B cell (primary cell): ENCODE measurements around the gene COMT. TPM values are rescaled to one million over a fixed set of nuclear protein-coding genes. Genes with fewer than 3 reads are reported as not detected.

ENCODE experiments used
- ATAC-seq: fragments of 200-7000 bp; cut with Tn5 transposase; one replicate; pipeline ENCODE4 v1.10.0; 2021; ENCODE audit warnings: low read depth, mild to moderate bottlenecking, moderate number of reproducible peaks, moderate library complexity
- CTCF ChIA-PET: fragments of 350-600 bp; sonication (Branson Sonifier 250); formaldehyde crosslinking; loops from one replicate; lab custom pipeline; 2021; ENCODE audit warnings: antibody characterized with exemption, inconsistent platforms; lab: Charles Lee
- POLR2A ChIA-PET: fragments of 350-600 bp; sonication (Branson Sonifier 250); formaldehyde crosslinking; loops from one replicate; lab custom pipeline; 2021; ENCODE audit warnings: antibody characterized with exemption; lab: Charles Lee
- DNase-seq: peaks from one replicate; pipeline ENCODE4 v3.0.0; 2013
- H2AFZ ChIP-seq: 2 replicates; pipeline ENCODE4 v1.6.1; 2012; ENCODE audit warnings: mild to moderate bottlenecking, low read depth, low read length; ENCODE audit not compliant: insufficient read depth, poor library complexity, severe bottlenecking
- H3K27ac ChIP-seq, 2 donors: 1 replicate in 1 of 2; 2 replicates in 1 of 2; pipeline ENCODE4 v1.5.1; 2012 to 2013; ENCODE audit warnings: low read length in 2 of 2, mild to moderate bottlenecking in 2 of 2, moderate library complexity in 1 of 2
- H3K27me3 ChIP-seq, 4 experiments: fragments of 200-600 bp in 1 of 4; sonication (generic) in 1 of 4; replicated peaks in 1 of 4; 1 replicate in 2 of 4; 2 replicates in 2 of 4; pipeline versions ENCODE4 v1.6.1 to v1.7.0; 2013 to 2016; ENCODE audit warnings: low read length in 3 of 4, mild to moderate bottlenecking in 2 of 4, mixed read lengths in 1 of 4, moderate library complexity in 1 of 4; ENCODE audit not compliant: insufficient read depth in 4 of 4, control insufficient read depth in 3 of 4; ENCODE audit errors: control extremely low read depth in 1 of 4
- H3K36me3 ChIP-seq, 2 experiments: replicated peaks in 1 of 2; 1 replicate in 1 of 2; 2 replicates in 1 of 2; pipeline versions ENCODE4 v1.6.1 to v1.7.1; 2013; ENCODE audit warnings: low read length in 1 of 2; ENCODE audit not compliant: insufficient read depth in 2 of 2, control insufficient read depth in 1 of 2; ENCODE audit errors: control extremely low read depth in 1 of 2, extremely low read depth in 1 of 2
- H3K4me1 ChIP-seq, 2 donors: fragments of 200-600 bp in 1 of 2; sonication (generic) in 1 of 2; 1 replicate in 1 of 2; 2 replicates in 1 of 2; pipeline versions ENCODE4 v1.5.1 to v1.6.1; 2013 to 2017; ENCODE audit warnings: low read length in 2 of 2; ENCODE audit not compliant: control insufficient read depth in 2 of 2, insufficient read depth in 2 of 2
- H3K4me2 ChIP-seq: replicated peaks from 2 replicates; pipeline ENCODE3; 2012; ENCODE audit warnings: mild to moderate bottlenecking, low read depth, low read length; ENCODE audit not compliant: poor library complexity, severe bottlenecking
- H3K4me3 ChIP-seq, 5 experiments: fragments of 200-600 bp in 1 of 5; sonication (generic) in 1 of 5; 1 replicate in 3 of 5; 2 replicates in 2 of 5; pipeline versions ENCODE4 v1.5.1 to v1.7.0; 2011 to 2016; ENCODE audit warnings: low read length in 4 of 5, mild to moderate bottlenecking in 4 of 5, low read depth in 2 of 5, control low read depth in 1 of 5, moderate library complexity in 1 of 5; ENCODE audit not compliant: insufficient read depth in 1 of 5; ENCODE audit errors: control extremely low read depth in 1 of 5, extremely low read depth in 1 of 5
- H3K79me2 ChIP-seq: fragments of 200-600 bp; sonication (generic); one replicate; pipeline ENCODE4 v1.6.0; 2016; ENCODE audit warnings: low read length; ENCODE audit not compliant: control insufficient read depth, insufficient read depth
- H3K9ac ChIP-seq: fragments of 200-600 bp; sonication (generic); 2 replicates; pipeline ENCODE4 v1.6.1; 2017; ENCODE audit warnings: mild to moderate bottlenecking, low read length, moderate library complexity
- H3K9me3 ChIP-seq, 3 donors: one replicate each; pipeline versions ENCODE4 v1.6.1 to v1.7.1; 2013; ENCODE audit warnings: low read length in 2 of 3; ENCODE audit not compliant: control insufficient read depth in 2 of 3, insufficient read depth in 1 of 3; ENCODE audit errors: control extremely low read depth in 1 of 3
- H4K20me1 ChIP-seq: 2 replicates; pipeline ENCODE4 v1.6.0; 2012; ENCODE audit warnings: mild to moderate bottlenecking, low read length; ENCODE audit not compliant: insufficient read depth, control insufficient read depth, poor library complexity, severe bottlenecking
- H3K27ac Mint-ChIP-seq: one replicate; pipeline ENCODE4 v1.8.0; 2021; ENCODE audit warnings: mixed read lengths
- H3K27me3 Mint-ChIP-seq: one replicate; pipeline ENCODE4 v1.8.0; 2021; ENCODE audit warnings: mixed read lengths
- H3K4me1 Mint-ChIP-seq: one replicate; pipeline ENCODE4 v1.8.0; 2021; ENCODE audit warnings: mixed read lengths
- H3K4me3 Mint-ChIP-seq: one replicate; pipeline ENCODE4 v1.8.0; 2021; ENCODE audit warnings: mixed read lengths
- H3K9me3 Mint-ChIP-seq: one replicate; pipeline ENCODE4 v1.8.0; 2022; ENCODE audit warnings: mixed read lengths; ENCODE audit not compliant: insufficient read depth
- EZH2 ChIP-seq: IDR thresholded peaks from 2 replicates; pipeline ENCODE4 v1.6.1; 2012; ENCODE audit warnings: borderline replicate concordance, low read depth, mild to moderate bottlenecking, moderate library complexity, low read length; ENCODE audit not compliant: insufficient read depth, poor library complexity, severe bottlenecking
- WGBS: methylation state at CpG from one replicate; pipeline ENCODE4 v1.1.5; 2013; ENCODE audit warnings: missing lambda C conversion rate; ENCODE audit not compliant: insufficient coverage; 5-methylcytosine and 5-hydroxymethylcytosine counted together
- intact Hi-C: fragments of 100-400 bp; cut with micrococcal nuclease; formaldehyde crosslinking; loops from one replicate; pipeline ENCODE4 v1.10.0; 2022
- polyA plus RNA-seq: library from polyadenylated mRNA; depleted of rRNA; stranded (reverse); fragments of >200 nt; gene quantifications from 2 replicates; pipeline ENCODE4 v1.2.3, GENCODE V29; 2012
- total RNA-seq, 2 donors: library from RNA; stranded (reverse); fragments of 120-200 nt in 1 of 2; gene quantifications; 1 replicate in 1 of 2; 2 replicates in 1 of 2; pipeline versions ENCODE4 v1.2.3 to v1.2.4, GENCODE V29; 2013 to 2022
- TF ChIP-seq, protein P1 (sequence below): fragments of 200-600 bp; IDR thresholded peaks from one replicate; pipeline ENCODE4 v1.8.0; 2022; ENCODE audit warnings: antibody characterized with exemption, mild to moderate bottlenecking

Gene COMT
- total and polyA plus RNA-seq, 2 donors (not counting 1 experiment from before 2014, with no cell fraction given) = 32.6 to 58.3 TPM

DNA sequence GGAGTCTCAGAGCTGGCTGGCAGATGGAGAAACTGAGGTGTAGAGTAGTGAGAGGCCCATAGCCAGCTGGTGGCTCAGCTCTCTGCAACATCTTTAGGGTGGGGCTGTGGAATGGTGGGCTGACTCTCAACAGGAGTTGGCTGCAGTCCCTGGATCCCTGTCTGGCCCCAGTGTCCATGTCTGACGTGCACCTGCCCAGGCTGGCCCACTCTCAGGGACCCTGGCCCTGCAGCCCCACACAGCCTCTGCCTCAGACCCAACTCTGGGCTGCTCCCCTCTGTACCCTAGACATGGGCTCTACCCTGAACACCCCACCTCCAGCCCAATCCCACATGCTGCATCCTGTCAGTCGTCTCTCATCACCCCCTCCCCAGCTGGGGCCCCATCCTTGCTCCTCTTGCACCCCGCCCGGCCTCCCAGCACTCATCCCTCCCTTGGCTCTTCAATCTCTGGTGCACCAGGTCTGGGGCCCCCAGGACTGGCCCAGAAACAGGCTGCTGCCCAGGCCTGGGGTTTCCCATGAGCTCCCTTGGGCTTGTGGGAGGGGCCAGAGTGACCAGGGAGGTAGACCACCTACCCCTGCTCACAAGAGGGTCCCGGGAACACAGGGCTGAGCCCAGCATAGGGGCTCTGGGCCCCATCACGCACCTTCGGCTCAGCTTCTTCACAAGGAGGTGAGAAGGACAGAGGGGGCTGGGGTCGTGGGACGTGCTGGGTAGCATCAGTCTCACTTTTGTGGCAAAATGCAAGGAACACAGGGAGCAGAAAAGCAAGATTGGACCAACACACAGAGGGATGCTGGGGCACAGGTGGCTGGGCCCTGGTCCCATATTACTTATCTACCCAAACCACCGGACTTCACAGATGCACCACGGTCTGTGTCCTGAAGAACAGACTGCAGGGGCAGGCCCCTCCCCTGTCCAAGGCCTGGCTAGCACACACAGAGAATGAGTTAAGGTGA, 43.6 kb downstream of the COMT start:
- H3K4me3 ChIP-seq = no peak overlapping the region
- Mint-ChIP-seq H3K4me3 (peak overlapping the region; percentile 54), H3K4me1 (peaks cover 7% of the 10 kb centered on the region), H3K9me3 (no peaks in the 10 kb centered on the region), H3K27me3 (no peaks in the 10 kb centered on the region), H3K27ac (no peak overlapping the region)
- CTCF ChIA-PET = interaction anchor here (1.1 to 1.4 kb wide), 2 partner anchors 15 to 28 kb away, joined by 3 to 4 read pairs; no protein-coding TSS in a partner anchor
- no peak overlapping the region for H2AFZ ChIP-seq
- TF ChIP-seq, protein P1, sequence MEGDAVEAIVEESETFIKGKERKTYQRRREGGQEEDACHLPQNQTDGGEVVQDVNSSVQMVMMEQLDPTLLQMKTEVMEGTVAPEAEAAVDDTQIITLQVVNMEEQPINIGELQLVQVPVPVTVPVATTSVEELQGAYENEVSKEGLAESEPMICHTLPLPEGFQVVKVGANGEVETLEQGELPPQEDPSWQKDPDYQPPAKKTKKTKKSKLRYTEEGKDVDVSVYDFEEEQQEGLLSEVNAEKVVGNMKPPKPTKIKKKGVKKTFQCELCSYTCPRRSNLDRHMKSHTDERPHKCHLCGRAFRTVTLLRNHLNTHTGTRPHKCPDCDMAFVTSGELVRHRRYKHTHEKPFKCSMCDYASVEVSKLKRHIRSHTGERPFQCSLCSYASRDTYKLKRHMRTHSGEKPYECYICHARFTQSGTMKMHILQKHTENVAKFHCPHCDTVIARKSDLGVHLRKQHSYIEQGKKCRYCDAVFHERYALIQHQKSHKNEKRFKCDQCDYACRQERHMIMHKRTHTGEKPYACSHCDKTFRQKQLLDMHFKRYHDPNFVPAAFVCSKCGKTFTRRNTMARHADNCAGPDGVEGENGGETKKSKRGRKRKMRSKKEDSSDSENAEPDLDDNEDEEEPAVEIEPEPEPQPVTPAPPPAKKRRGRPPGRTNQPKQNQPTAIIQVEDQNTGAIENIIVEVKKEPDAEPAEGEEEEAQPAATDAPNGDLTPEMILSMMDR = no peak
- TF ChIP-seq EZH2 = no peak
- H3K27ac ChIP-seq = no peak overlapping the region
- POLR2A ChIA-PET = no interaction called here
- intact Hi-C loops = loop anchor here (5.0 kb wide), 2 partner anchors 52 to 597 kb away; no protein-coding TSS in a partner anchor
- no peak overlapping the region for H3K4me2 ChIP-seq
- no peaks in the 10 kb centered on the region for H4K20me1 ChIP-seq
- peaks cover 0 to 4% (median 0%) of the 10 kb centered on the region in 3 donors for H3K9me3 ChIP-seq
- 90% methylated on average over 11 of the region's 11 CpGs for WGBS
- no peaks in the 10 kb centered on the region for H3K36me3 ChIP-seq
- no peaks in the 10 kb centered on the region for H3K79me2 ChIP-seq
- H3K27me3 ChIP-seq = peaks cover 0 to 11% (median 0%) of the 10 kb centered on the region in 4 experiments
- no peak overlapping the region for H3K9ac ChIP-seq
- DNase-seq (no peak), ATAC-seq (no peak)
- peaks cover 10 to 13% of the 10 kb centered on the region in 2 donors for H3K4me1 ChIP-seq

DNA sequence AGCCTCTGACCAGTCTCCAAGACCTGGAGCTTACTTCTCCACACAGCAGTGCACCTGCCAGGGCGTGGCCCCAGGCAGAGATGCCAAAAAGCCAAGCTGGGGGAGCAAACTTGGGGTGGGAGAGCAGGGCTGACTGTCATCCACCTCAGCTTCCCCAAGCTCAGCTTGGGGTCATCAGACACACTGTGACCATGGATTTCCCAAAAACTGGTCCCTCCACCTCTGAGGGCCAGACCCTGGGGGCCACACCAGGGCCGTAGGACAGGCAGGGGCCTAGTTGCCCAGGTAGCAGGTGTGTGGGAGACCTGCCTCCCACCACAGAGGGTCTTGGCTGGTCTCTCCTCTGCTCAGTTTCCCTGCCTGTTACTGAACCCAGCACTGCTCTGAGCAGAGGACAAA, 44.4 kb downstream of the COMT start:
- H3K36me3 ChIP-seq = no peaks in the 10 kb centered on the region
- peaks cover 10 to 13% of the 10 kb centered on the region in 2 donors for H3K4me1 ChIP-seq
- H3K79me2 ChIP-seq = no peaks in the 10 kb centered on the region
- H4K20me1 ChIP-seq = no peaks in the 10 kb centered on the region
- H3K4me3 ChIP-seq = peak overlapping the region in 3 of 5 experiments; percentile 41 to 66 (median 63)
- 100% methylated on average over 1 of the region's 2 CpGs for WGBS
- CTCF ChIA-PET = interaction anchor here (1.1 to 1.4 kb wide), 2 partner anchors 16 to 27 kb away, joined by 3 to 4 read pairs; no protein-coding TSS in a partner anchor
- H3K27me3 ChIP-seq = peaks cover 0 to 11% (median 0%) of the 10 kb centered on the region in 4 experiments
- H3K9ac ChIP-seq = peak overlapping the region; percentile 72
- peak overlapping the region; percentile 99 for H3K4me2 ChIP-seq
- intact Hi-C loops = loop anchor here (1.0 to 5.0 kb wide), 3 partner anchors 16 to 51 kb away; partner anchors contain the start of gene ARVCF
- Mint-ChIP-seq H3K27ac (no peak overlapping the region), H3K9me3 (no peaks in the 10 kb centered on the region), H3K4me1 (peaks cover 7% of the 10 kb centered on the region), H3K4me3 (peak overlapping the region; percentile 72), H3K27me3 (no peaks in the 10 kb centered on the region)
- POLR2A ChIA-PET = no interaction called here
- TF ChIP-seq, protein P1 = no peak
- no peak for TF ChIP-seq EZH2
- H3K27ac ChIP-seq = no peak overlapping the region
- peaks cover 0 to 4% (median 0%) of the 10 kb centered on the region in 3 donors for H3K9me3 ChIP-seq
- H2AFZ ChIP-seq = peak overlapping the region; percentile 85
- no peak for ATAC-seq
- DNase-seq = no peak
